GM23338 (cell line): ENCODE measurements around the gene RRBP1. TPM values are rescaled to one million over a fixed set of nuclear protein-coding genes. Genes with fewer than 3 reads are reported as not detected.

ENCODE experiments used
- ATAC-seq: fragments of 200-7000 bp; cut with Tn5 transposase; 3 replicates; pipeline ENCODE4 v1.9.1; 2020
- DNase-seq: peaks from one replicate; pipeline ENCODE4 v3.0.0-alpha.2; 2015; ENCODE audit warnings: low spot score
- H2AFZ ChIP-seq: fragments of 200-600 bp; sonication (generic); 2 replicates; pipeline ENCODE4 v1.8.0; 2016; ENCODE audit warnings: antibody characterized with exemption, mild to moderate bottlenecking, moderate library complexity
- H3F3A ChIP-seq: fragments of 200-600 bp; sonication (generic); replicated peaks from 2 replicates; pipeline ENCODE4 v1.8.0; 2017; ENCODE audit warnings: antibody characterized with exemption, mixed run types, low read depth
- H3K27ac ChIP-seq: fragments of 200-600 bp; sonication (generic); 2 replicates; pipeline ENCODE4 v1.6.1; 2016; ENCODE audit warnings: low read depth
- H3K27me3 ChIP-seq: fragments of 200-600 bp; sonication (generic); 2 replicates; pipeline ENCODE4 v1.8.0; 2016; ENCODE audit warnings: mild to moderate bottlenecking, mixed run types, moderate library complexity; ENCODE audit not compliant: insufficient read depth
- H3K36me3 ChIP-seq: fragments of 200-600 bp; sonication (generic); 2 replicates; pipeline ENCODE4 v1.8.0; 2016; ENCODE audit warnings: mild to moderate bottlenecking; ENCODE audit not compliant: insufficient read depth
- H3K4me1 ChIP-seq: fragments of 200-600 bp; sonication (generic); 2 replicates; pipeline ENCODE4 v1.8.0; 2016; ENCODE audit warnings: mild to moderate bottlenecking, moderate library complexity; ENCODE audit not compliant: insufficient read depth
- H3K4me2 ChIP-seq: fragments of 200-600 bp; sonication (generic); 2 replicates; pipeline ENCODE4 v1.7.1; 2017; ENCODE audit warnings: mixed run types
- H3K4me3 ChIP-seq: fragments of 200-600 bp; sonication (generic); 2 replicates; pipeline ENCODE4 v1.6.1; 2016; ENCODE audit warnings: mixed run types
- H3K79me2 ChIP-seq: fragments of 200-600 bp; sonication (generic); replicated peaks from 2 replicates; pipeline ENCODE4 v1.8.0; 2017; ENCODE audit warnings: mild to moderate bottlenecking; ENCODE audit not compliant: insufficient read depth
- H3K9me2 ChIP-seq: fragments of 200-600 bp; sonication (generic); 2 replicates; pipeline ENCODE4 v1.8.0; 2017; ENCODE audit not compliant: insufficient read depth
- H4K20me1 ChIP-seq: fragments of 200-600 bp; sonication (generic); replicated peaks from 2 replicates; pipeline ENCODE4 v1.8.0; 2017; ENCODE audit warnings: mild to moderate bottlenecking; ENCODE audit not compliant: insufficient read depth
- H3K27ac Mint-ChIP-seq: 2 replicates; pipeline ENCODE4 v1.8.0; 2020; ENCODE audit warnings: inconsistent platforms, mild to moderate bottlenecking, moderate library complexity, mixed read lengths
- H3K27me3 Mint-ChIP-seq: 3 replicates; pipeline ENCODE4 v1.8.0; 2022; ENCODE audit warnings: low read depth, mild to moderate bottlenecking, moderate library complexity, mixed read lengths, inconsistent platforms; ENCODE audit not compliant: insufficient read depth, poor library complexity
- H3K36me3 Mint-ChIP-seq: 3 replicates; pipeline ENCODE4 v1.8.0; 2021; ENCODE audit warnings: low read depth, mild to moderate bottlenecking, inconsistent platforms, moderate library complexity, mixed read lengths
- H3K4me1 Mint-ChIP-seq: 3 replicates; pipeline ENCODE4 v1.8.0; 2020; ENCODE audit warnings: mild to moderate bottlenecking, inconsistent platforms, mixed read lengths
- H3K4me3 Mint-ChIP-seq: 3 replicates; pipeline ENCODE4 v1.8.0; 2021; ENCODE audit warnings: moderate library complexity, mild to moderate bottlenecking, inconsistent platforms, mixed read lengths
- H3K9me3 Mint-ChIP-seq: 3 replicates; pipeline ENCODE4 v1.8.0; 2020; ENCODE audit warnings: moderate library complexity, mild to moderate bottlenecking, inconsistent platforms, mixed read lengths
- CREB1 ChIP-seq: fragments of 250-450 bp; sonication (Bioruptor Pico); IDR thresholded peaks from 2 replicates; pipeline ENCODE4 v1.5.0; 2020; ENCODE audit warnings: low read depth, mild to moderate bottlenecking, moderate library complexity
- CTCF ChIP-seq, 2 experiments: fragments of 200-600 bp in 1 of 2; sonication (generic) in 1 of 2; conservative IDR thresholded peaks; 2 replicates each; pipeline versions ENCODE4 v1.5.1 to v1.6.1; 2016 to 2017; ENCODE audit warnings: antibody characterized with exemption in 2 of 2, low read depth in 2 of 2, mild to moderate bottlenecking in 2 of 2, moderate library complexity in 1 of 2
- EZH2 ChIP-seq: fragments of 200-600 bp; sonication (generic); IDR thresholded peaks from one replicate; pipeline ENCODE4 v1.8.0; 2017; ENCODE audit warnings: antibody characterized with exemption, mild to moderate bottlenecking, low read depth; ENCODE audit not compliant: unreplicated experiment
- EZH2phosphoT487 ChIP-seq: fragments of 200-600 bp; sonication (generic); IDR thresholded peaks from one replicate; pipeline ENCODE4 v1.8.1; 2018; ENCODE audit warnings: antibody characterized with exemption; ENCODE audit not compliant: unreplicated experiment
- JUNB ChIP-seq: IDR thresholded peaks from one replicate; pipeline ENCODE4 v1.6.1; 2016; ENCODE audit warnings: antibody characterized with exemption; ENCODE audit not compliant: unreplicated experiment
- POLR2AphosphoS5 ChIP-seq: IDR thresholded peaks from 2 replicates; pipeline ENCODE4 v1.6.1; 2016; ENCODE audit warnings: antibody characterized with exemption, low read depth
- REST ChIP-seq: IDR thresholded peaks from one replicate; pipeline ENCODE4 v1.6.1; 2018; ENCODE audit warnings: antibody characterized with exemption; ENCODE audit not compliant: unreplicated experiment
- STAT1 ChIP-seq: IDR thresholded peaks from one replicate; pipeline ENCODE4 v1.6.1; 2016; ENCODE audit warnings: antibody characterized with exemption; ENCODE audit not compliant: unreplicated experiment
- ZNF114 ChIP-seq: fragments of 250-450 bp; sonication (Bioruptor Pico); IDR thresholded peaks from 2 replicates; pipeline ENCODE4 v1.5.0; 2020; ENCODE audit warnings: mild to moderate bottlenecking, moderate library complexity
- ZNF331 ChIP-seq: fragments of 250-450 bp; sonication (Bioruptor Pico); IDR thresholded peaks from 2 replicates; pipeline ENCODE4 v1.5.0; 2020; ENCODE audit warnings: low read depth, mild to moderate bottlenecking, moderate library complexity
- ZNF462 ChIP-seq: fragments of 250-450 bp; sonication (Bioruptor Pico); IDR thresholded peaks from 2 replicates; pipeline ENCODE4 v1.5.0; 2020; ENCODE audit warnings: mild to moderate bottlenecking, moderate library complexity
- polyA plus RNA-seq: library from polyadenylated mRNA; unstranded; fragments of >200 nt; fragmentation: Nextera tagmentation; extraction: Ambion mirVana; gene quantifications from 2 replicates; pipeline ENCODE4 v1.2.1, GENCODE V29; 2016
- total RNA-seq: library from RNA; depleted of rRNA; stranded (reverse); fragments of >200 nt; shearing (Covaris generic); gene quantifications from 2 replicates; pipeline ENCODE4 v1.2.3, GENCODE V29; 2014

The RRBP1 gene
- total and polyA plus RNA-seq, 2 experiments from 2014 or later = 105 to 113 TPM

GRCh38 chr20:17657898-17658647 lies 24.0 kb downstream of the RRBP1 start (continued):
- TF ChIP-seq EZH2 (no peak), CTCF (conservative IDR thresholded peaks at IDR 0.05; ENCODE audit: low read depth in 2 of 2) (no peak), ZNF331 (CRISPR knock-in tag) (no peak), CREB1 (CRISPR knock-in tag) (no peak), STAT1 (no peak), EZH2phosphoT487 (no peak), JUNB (no peak), ZNF114 (CRISPR knock-in tag) (no peak)

GRCh38 chr20:17657079-17657825 lies 24.8 kb downstream of the RRBP1 start:
- Mint-ChIP-seq H3K27me3 (peaks cover 17% of the 10 kb centered on the region), H3K4me1 (peaks cover 43% of the 10 kb centered on the region), H3K27ac (peak overlapping the region; percentile 76; the same call in 1 of the 2 replicates), H3K4me3 (no peak overlapping the region), H3K9me3 (peaks cover 28% of the 10 kb centered on the region), H3K36me3 (peaks cover 70% of the 10 kb centered on the region)
- H3K27ac ChIP-seq = peak overlapping the region; percentile 90; the same call in 1 of the 2 replicates
- H3K4me1 ChIP-seq = peaks cover 21% of the 10 kb centered on the region
- H3K27me3 ChIP-seq = no peaks in the 10 kb centered on the region
- H2AFZ ChIP-seq = no peak overlapping the region
- no peak overlapping the region for H3K4me2 ChIP-seq
- no peak for DNase-seq
- H4K20me1 ChIP-seq = peaks cover 5% of the 10 kb centered on the region
- H3K79me2 ChIP-seq = peaks cover 82% of the 10 kb centered on the region
- no peak overlapping the region for H3K4me3 ChIP-seq
- ATAC-seq = peak; percentile 12; the same call in 1 of the 3 replicates
- H3F3A ChIP-seq = peaks cover 3% of the 10 kb centered on the region; the same call in 1 of the 2 replicates
- H3K9me2 ChIP-seq = no peaks in the 10 kb centered on the region
- peaks cover 15% of the 10 kb centered on the region for H3K36me3 ChIP-seq
- TF ChIP-seq REST = no peak
- no peak for TF ChIP-seq ZNF114 (CRISPR knock-in tag)
- no peak for TF ChIP-seq ZNF331 (CRISPR knock-in tag)
- no peak for TF ChIP-seq POLR2AphosphoS5
- no peak for TF ChIP-seq EZH2phosphoT487
- no peak for TF ChIP-seq ZNF462
- no peak for TF ChIP-seq CREB1 (CRISPR knock-in tag)
